ENCODE results near the gene CBR1.

The CBR1 gene

GRCh38 chr21:36069713-36070583 lies at the start of gene CBR1:
TSS of gene CBR1 (plus strand) at chr21:36070024. CDS start at chr21:36070116, 92 bp downstream.
- H3K4me3 ChIP-seq (ENCODE audit: low read depth, low read length): peak within 1 kb of the TSS; percentile 75
- peak; percentile 87 for DNase-seq (ENCODE audit: low read depth)
- TF ChIP-seq CTCF (IDR thresholded peaks at IDR 0.05; ENCODE audit: low read depth, low read length, missing control alignments): no peak

GRCh38 chr21:36021251-36021837 lies 48.5 kb upstream of the CBR1 start:
- DNase-seq (ENCODE audit: low read depth): peak; percentile 59
- H3K4me3 ChIP-seq (ENCODE audit: low read depth, low read length): no peak overlapping the region
- TF ChIP-seq CTCF (IDR thresholded peaks at IDR 0.05; ENCODE audit: low read depth, low read length, missing control alignments): no peak

GRCh38 chr21:36022427-36023091 lies 47.3 kb upstream of the CBR1 start:
- no peak overlapping the region for H3K4me3 ChIP-seq (ENCODE audit: low read depth, low read length)
- no peak for TF ChIP-seq CTCF (IDR thresholded peaks at IDR 0.05; ENCODE audit: low read depth, low read length, missing control alignments)
- DNase-seq (ENCODE audit: low read depth): no peak

- no peak overlapping the region for H3K4me3 ChIP-seq (ENCODE audit: low read depth, low read length)
- DNase-seq (ENCODE audit: low read depth): no peak
- no peak for TF ChIP-seq CTCF (IDR thresholded peaks at IDR 0.05; ENCODE audit: low read depth, low read length, missing control alignments)
Measured at GRCh38 chr21:36023092-36023480, 46.7 kb upstream of the CBR1 start.

- H3K4me3 ChIP-seq (ENCODE audit: low read depth, low read length): no peak overlapping the region
- no peak for TF ChIP-seq CTCF (IDR thresholded peaks at IDR 0.05; ENCODE audit: low read depth, low read length, missing control alignments)
Measured at GRCh38 chr21:36024782-36025181, 45.0 kb upstream of the CBR1 start.

GRCh38 chr21:36027347-36027746 lies 42.5 kb upstream of the CBR1 start:
- no peak for DNase-seq (ENCODE audit: low read depth)
- TF ChIP-seq CTCF (IDR thresholded peaks at IDR 0.05; ENCODE audit: low read depth, low read length, missing control alignments): no peak
- H3K4me3 ChIP-seq (ENCODE audit: low read depth, low read length): no peak overlapping the region

More at GRCh38 chr21:36024782-36025181, 45.0 kb upstream of the CBR1 start:
- no peak for DNase-seq (ENCODE audit: low read depth)

Data from GM12864 (cell line).